HEK293 (cell line): Measurements from ENCODE around the gene GNAS.

Experiments
- KLF1 ChIP-seq: fragments of 450-650 bp; formaldehyde crosslinking; IDR thresholded peaks from 2 replicates; pipeline ENCODE4 v1.5.1; 2016; ENCODE audit warnings: missing biosample characterization, missing genetic modification characterization
- KLF10 ChIP-seq: fragments of 450-650 bp; IDR thresholded peaks from 2 replicates; pipeline ENCODE4 v1.5.1; 2018; ENCODE audit warnings: missing biosample characterization, mild to moderate bottlenecking, missing genetic modification characterization
- KLF7 ChIP-seq: fragments of 450-650 bp; formaldehyde crosslinking; IDR thresholded peaks from 2 replicates; pipeline ENCODE4 v1.5.1; 2016; ENCODE audit warnings: missing biosample characterization, missing genetic modification characterization, borderline replicate concordance
- SP7 ChIP-seq: fragments of 450-650 bp; formaldehyde crosslinking; IDR thresholded peaks from 2 replicates; pipeline ENCODE4 v1.5.1; 2016; ENCODE audit warnings: missing biosample characterization, missing genetic modification characterization
- TRIM28 ChIP-seq: IDR thresholded peaks from 2 replicates; pipeline ENCODE4 v1.6.1; 2011; ENCODE audit warnings: low read length, control low read depth, borderline replicate concordance
- ZBTB17 ChIP-seq: fragments of 450-650 bp; formaldehyde crosslinking; IDR thresholded peaks from 2 replicates; pipeline ENCODE4 v1.5.1; 2016; ENCODE audit warnings: missing biosample characterization, missing genetic modification characterization
- ZBTB26 ChIP-seq: fragments of 450-650 bp; formaldehyde crosslinking; optimal IDR thresholded peaks from 2 replicates; pipeline ENCODE3; 2016; ENCODE audit warnings: missing biosample characterization, mild to moderate bottlenecking, missing genetic modification characterization
- ZNF202 ChIP-seq: fragments of 450-650 bp; formaldehyde crosslinking; IDR thresholded peaks from 2 replicates; pipeline ENCODE4 v1.5.1; 2016; ENCODE audit warnings: missing biosample characterization, missing genetic modification characterization, borderline replicate concordance
- ZNF341 ChIP-seq: fragments of 450-650 bp; formaldehyde crosslinking; IDR thresholded peaks from 2 replicates; pipeline ENCODE4; 2016; ENCODE audit warnings: low read depth, missing biosample characterization, missing genetic modification characterization
- ZNF362 ChIP-seq: fragments of 450-650 bp; formaldehyde crosslinking; IDR thresholded peaks from 2 replicates; pipeline ENCODE4 v1.5.1; 2016; ENCODE audit warnings: missing biosample characterization, missing genetic modification characterization
- ZNF37A ChIP-seq: fragments of 450-650 bp; IDR thresholded peaks from 2 replicates; pipeline ENCODE4 v1.5.1; 2018; ENCODE audit warnings: missing biosample characterization, missing genetic modification characterization
- ZNF529 ChIP-seq: fragments of 450-650 bp; formaldehyde crosslinking; IDR thresholded peaks from 2 replicates; pipeline ENCODE4 v1.5.1; 2017; ENCODE audit warnings: missing genetic modification characterization, missing biosample characterization; ENCODE audit not compliant: insufficient replicate concordance
- ZNF561 ChIP-seq: fragments of 450-650 bp; IDR thresholded peaks from 2 replicates; pipeline ENCODE4 v1.5.1; 2018; ENCODE audit warnings: missing biosample characterization, missing genetic modification characterization, borderline replicate concordance
- ZNF596 ChIP-seq: fragments of 450-650 bp; IDR thresholded peaks from 2 replicates; pipeline ENCODE4 v1.5.0; 2018; ENCODE audit warnings: missing biosample characterization, mild to moderate bottlenecking, missing genetic modification characterization, moderate library complexity
- ZNF629 ChIP-seq: fragments of 450-650 bp; formaldehyde crosslinking; IDR thresholded peaks from 2 replicates; pipeline ENCODE4 v1.5.1; 2017; ENCODE audit warnings: missing biosample characterization, missing genetic modification characterization
- ZNF670 ChIP-seq: fragments of 450-650 bp; formaldehyde crosslinking; IDR thresholded peaks from 2 replicates; pipeline ENCODE4 v1.5.1; 2016; ENCODE audit warnings: missing biosample characterization, missing genetic modification characterization, low read depth
- ZNF76 ChIP-seq: fragments of 450-650 bp; formaldehyde crosslinking; IDR thresholded peaks from 2 replicates; pipeline ENCODE4; 2016; ENCODE audit warnings: low read depth, missing biosample characterization, missing genetic modification characterization, borderline replicate concordance
- ZNF777 ChIP-seq: fragments of 450-650 bp; formaldehyde crosslinking; IDR thresholded peaks from 2 replicates; pipeline ENCODE4 v1.5.1; 2017; ENCODE audit warnings: missing biosample characterization, missing genetic modification characterization, borderline replicate concordance
- TF ChIP-seq, protein P1 (sequence below): fragments of 450-650 bp; formaldehyde crosslinking; IDR thresholded peaks from 2 replicates; pipeline ENCODE4 v1.5.1; 2016; ENCODE audit warnings: missing biosample characterization, missing genetic modification characterization
- TF ChIP-seq, protein P2 (sequence below): fragments of 450-650 bp; formaldehyde crosslinking; IDR thresholded peaks from 2 replicates; pipeline ENCODE4 v1.5.1; 2017; ENCODE audit warnings: missing biosample characterization, missing genetic modification characterization
- TF ChIP-seq, protein P3 (sequence below): fragments of 450-650 bp; formaldehyde crosslinking; IDR thresholded peaks from 2 replicates; pipeline ENCODE4 v1.5.1; 2016; ENCODE audit warnings: missing biosample characterization, missing genetic modification characterization, borderline replicate concordance

The GNAS gene

GRCh38 chr20:58907320-58908137, 55.0 kb downstream of the GNAS start (continued):
- TF ChIP-seq ZNF76 (tag by site-specific recombination) (0 out of 2 replicates have a peak, but pooled peaks have one; percentile 31), ZNF561 (tag by site-specific recombination) (peak; percentile 37; the same call in 1 of the 2 replicates), ZNF202 (tag by site-specific recombination) (no peak), KLF10 (peak; percentile 27; the same call in 1 of the 2 replicates), ZNF341 (tag by site-specific recombination) (no peak), ZNF777 (tag by site-specific recombination) (no peak), SP7 (tag by site-specific recombination) (peak; percentile 58; the same call in 1 of the 2 replicates), ZNF362 (tag by site-specific recombination) (no peak), ZNF37A (tag by site-specific recombination) (no peak), ZBTB17 (tag by site-specific recombination) (peak; percentile 49; the same call in 1 of the 2 replicates), TRIM28 (peak; percentile 61; the same call in 1 of the 2 replicates), ZNF596 (peak; percentile 27; the same call in 1 of the 2 replicates), KLF1 (tag by site-specific recombination) (peak; percentile 66), ZNF529 (tag by site-specific recombination) (peak; percentile 3), ZBTB26 (tag by site-specific recombination) (peak; percentile 18), KLF7 (tag by site-specific recombination) (peak; percentile 64; the same call in 1 of the 2 replicates), ZNF670 (tag by site-specific recombination) (no peak), ZNF629 (peak; percentile 66; the same call in 1 of the 2 replicates)
- TF ChIP-seq, protein P1, sequence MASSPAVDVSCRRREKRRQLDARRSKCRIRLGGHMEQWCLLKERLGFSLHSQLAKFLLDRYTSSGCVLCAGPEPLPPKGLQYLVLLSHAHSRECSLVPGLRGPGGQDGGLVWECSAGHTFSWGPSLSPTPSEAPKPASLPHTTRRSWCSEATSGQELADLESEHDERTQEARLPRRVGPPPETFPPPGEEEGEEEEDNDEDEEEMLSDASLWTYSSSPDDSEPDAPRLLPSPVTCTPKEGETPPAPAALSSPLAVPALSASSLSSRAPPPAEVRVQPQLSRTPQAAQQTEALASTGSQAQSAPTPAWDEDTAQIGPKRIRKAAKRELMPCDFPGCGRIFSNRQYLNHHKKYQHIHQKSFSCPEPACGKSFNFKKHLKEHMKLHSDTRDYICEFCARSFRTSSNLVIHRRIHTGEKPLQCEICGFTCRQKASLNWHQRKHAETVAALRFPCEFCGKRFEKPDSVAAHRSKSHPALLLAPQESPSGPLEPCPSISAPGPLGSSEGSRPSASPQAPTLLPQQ (tag by site-specific recombination) = no peak
- TF ChIP-seq, protein P2, sequence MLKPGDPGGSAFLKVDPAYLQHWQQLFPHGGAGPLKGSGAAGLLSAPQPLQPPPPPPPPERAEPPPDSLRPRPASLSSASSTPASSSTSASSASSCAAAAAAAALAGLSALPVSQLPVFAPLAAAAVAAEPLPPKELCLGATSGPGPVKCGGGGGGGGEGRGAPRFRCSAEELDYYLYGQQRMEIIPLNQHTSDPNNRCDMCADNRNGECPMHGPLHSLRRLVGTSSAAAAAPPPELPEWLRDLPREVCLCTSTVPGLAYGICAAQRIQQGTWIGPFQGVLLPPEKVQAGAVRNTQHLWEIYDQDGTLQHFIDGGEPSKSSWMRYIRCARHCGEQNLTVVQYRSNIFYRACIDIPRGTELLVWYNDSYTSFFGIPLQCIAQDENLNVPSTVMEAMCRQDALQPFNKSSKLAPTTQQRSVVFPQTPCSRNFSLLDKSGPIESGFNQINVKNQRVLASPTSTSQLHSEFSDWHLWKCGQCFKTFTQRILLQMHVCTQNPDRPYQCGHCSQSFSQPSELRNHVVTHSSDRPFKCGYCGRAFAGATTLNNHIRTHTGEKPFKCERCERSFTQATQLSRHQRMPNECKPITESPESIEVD (tag by site-specific recombination) = peak; percentile 49; the same call in 1 of the 2 replicates
- TF ChIP-seq, protein P3, sequence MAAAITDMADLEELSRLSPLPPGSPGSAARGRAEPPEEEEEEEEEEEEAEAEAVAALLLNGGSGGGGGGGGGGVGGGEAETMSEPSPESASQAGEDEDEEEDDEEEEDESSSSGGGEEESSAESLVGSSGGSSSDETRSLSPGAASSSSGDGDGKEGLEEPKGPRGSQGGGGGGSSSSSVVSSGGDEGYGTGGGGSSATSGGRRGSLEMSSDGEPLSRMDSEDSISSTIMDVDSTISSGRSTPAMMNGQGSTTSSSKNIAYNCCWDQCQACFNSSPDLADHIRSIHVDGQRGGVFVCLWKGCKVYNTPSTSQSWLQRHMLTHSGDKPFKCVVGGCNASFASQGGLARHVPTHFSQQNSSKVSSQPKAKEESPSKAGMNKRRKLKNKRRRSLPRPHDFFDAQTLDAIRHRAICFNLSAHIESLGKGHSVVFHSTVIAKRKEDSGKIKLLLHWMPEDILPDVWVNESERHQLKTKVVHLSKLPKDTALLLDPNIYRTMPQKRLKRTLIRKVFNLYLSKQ (tag by site-specific recombination) = no peak
